Measurements from ENCODE around the gene CHM. TPM values are rescaled to one million over a fixed set of nuclear protein-coding genes. Genes with fewer than 3 reads are reported as not detected.
A peak's percentile ranks its signal among the peaks of the same experiment; 100 is the strongest.

The CHM gene
- total RNA-seq, 1 donor from 2014 or later, result 43.7 TPM

GRCh38 chrX:85865324-85865723 lies 182.0 kb downstream of the CHM start:
- DNase-seq (ENCODE audit: low spot score, unreplicated experiment), result no peak
- Mint-ChIP-seq H3K4me1 (ENCODE audit: low read depth) (no peaks in the 10 kb centered on the region), H3K36me3 (ENCODE audit: insufficient read depth) (peaks cover 50% of the 10 kb centered on the region), H3K27me3 (no peaks in the 10 kb centered on the region), H3K9me3 (ENCODE audit: low read depth) (peaks cover 29% of the 10 kb centered on the region), H3K27ac (no peak overlapping the region), H3K4me3 (ENCODE audit: low read depth) (no peak overlapping the region)
- no peak for TF ChIP-seq CTCF (IDR thresholded peaks at IDR 0.05; ENCODE audit: unreplicated experiment)

- DNase-seq (ENCODE audit: low spot score, unreplicated experiment), result no peak
- no peak for TF ChIP-seq CTCF (IDR thresholded peaks at IDR 0.05; ENCODE audit: unreplicated experiment)
- Mint-ChIP-seq H3K4me1 (ENCODE audit: low read depth) (peaks cover 11% of the 10 kb centered on the region), H3K36me3 (ENCODE audit: insufficient read depth) (peaks cover 10% of the 10 kb centered on the region), H3K9me3 (ENCODE audit: low read depth) (no peaks in the 10 kb centered on the region), H3K27me3 (no peaks in the 10 kb centered on the region), H3K27ac (no peak overlapping the region), H3K4me3 (ENCODE audit: low read depth) (no peak overlapping the region)
Observed at GRCh38 chrX:85859426-85859825, 187.9 kb downstream of the CHM start.

GRCh38 chrX:85851418-85851817 lies 195.9 kb downstream of the CHM start:
- peak; percentile 75 for TF ChIP-seq CTCF (IDR thresholded peaks at IDR 0.05; ENCODE audit: unreplicated experiment)
- no peaks in the 10 kb centered on the region for H3K36me3 Mint-ChIP-seq (ENCODE audit: insufficient read depth)
- peak; percentile 25 for DNase-seq (ENCODE audit: low spot score, unreplicated experiment)
- H3K27me3 Mint-ChIP-seq, result no peaks in the 10 kb centered on the region
- no peak overlapping the region for H3K27ac Mint-ChIP-seq
- no peaks in the 10 kb centered on the region for H3K9me3 Mint-ChIP-seq (ENCODE audit: low read depth)
- H3K4me1 Mint-ChIP-seq (ENCODE audit: low read depth), result peaks cover 6% of the 10 kb centered on the region
- no peak overlapping the region for H3K4me3 Mint-ChIP-seq (ENCODE audit: low read depth)

- DNase-seq (ENCODE audit: low spot score, unreplicated experiment), result no peak
Observed at GRCh38 chrX:85836868-85837267, 210.5 kb downstream of the CHM start.

GRCh38 chrX:85828771-85829170 lies 218.6 kb downstream of the CHM start:
- no peak overlapping the region for H3K27ac Mint-ChIP-seq
- peaks cover 13% of the 10 kb centered on the region for H3K4me1 Mint-ChIP-seq (ENCODE audit: low read depth)
- TF ChIP-seq CTCF (IDR thresholded peaks at IDR 0.05; ENCODE audit: unreplicated experiment), result no peak
- no peak overlapping the region for H3K4me3 Mint-ChIP-seq (ENCODE audit: low read depth)
- no peak for DNase-seq (ENCODE audit: low spot score, unreplicated experiment)
- no peaks in the 10 kb centered on the region for H3K27me3 Mint-ChIP-seq
- peaks cover 42% of the 10 kb centered on the region for H3K9me3 Mint-ChIP-seq (ENCODE audit: low read depth)
- no peaks in the 10 kb centered on the region for H3K36me3 Mint-ChIP-seq (ENCODE audit: insufficient read depth)

More at GRCh38 chrX:85836868-85837267, 210.5 kb downstream of the CHM start:
- Mint-ChIP-seq H3K27me3 (no peaks in the 10 kb centered on the region), H3K4me3 (ENCODE audit: low read depth) (no peak overlapping the region), H3K9me3 (ENCODE audit: low read depth) (peaks cover 12% of the 10 kb centered on the region), H3K4me1 (ENCODE audit: low read depth) (no peaks in the 10 kb centered on the region), H3K27ac (no peak overlapping the region), H3K36me3 (ENCODE audit: insufficient read depth) (no peaks in the 10 kb centered on the region)
- TF ChIP-seq CTCF (IDR thresholded peaks at IDR 0.05; ENCODE audit: unreplicated experiment), result no peak

All from progenitor cell of endocrine pancreas (in vitro differentiated cells).